ENCODE results near the gene PRKCZ.

DNA sequence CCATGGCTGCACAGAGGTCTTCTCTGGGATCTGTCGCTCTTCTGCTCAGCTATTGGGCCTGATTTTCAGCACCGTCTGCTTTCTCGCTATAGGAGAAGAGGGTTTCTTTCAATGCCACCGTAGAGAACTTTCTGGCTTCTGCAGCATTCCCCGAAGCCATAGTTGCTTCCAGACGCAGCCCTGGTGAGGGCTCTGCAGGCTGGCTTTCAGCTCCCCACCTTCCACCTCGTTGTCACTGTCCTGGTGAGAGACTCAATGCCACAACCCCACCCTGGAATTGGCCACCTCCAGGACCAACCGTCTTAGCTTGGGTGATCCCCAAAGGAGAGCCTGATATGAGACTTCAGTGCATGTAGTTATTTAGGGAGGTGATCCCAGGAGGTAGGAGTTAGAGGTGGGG, 12.0 kb upstream of the PRKCZ start:
- TF ChIP-seq CTCF (IDR thresholded peaks at IDR 0.05) (no peak), POLR2A (IDR thresholded peaks at IDR 0.05) (no peak)

Measured in uterus (tissue), 2 donors.